HCT116 (cell line): Measurements from ENCODE around the gene FAH. TPM values are rescaled to one million over a fixed set of nuclear protein-coding genes. Genes with fewer than 3 reads are reported as not detected.

Experiments used
- ATAC-seq: fragments of 200-7000 bp; cut with Tn5 transposase; 2 replicates; pipeline ENCODE4 v1.9.1; 2020; ENCODE audit warnings: mild to moderate bottlenecking, moderate library complexity
- BruUV-seq: library from RNA; stranded (reverse); fragments of 400-500 nt; replicated peaks from 2 replicates; lab custom pipeline; 2021; lab: Mats Ljungman, UMichigan
- CTCF ChIA-PET: fragments of 300-600 bp; sonication (Branson Sonifier 250); formaldehyde crosslinking; loops from one replicate; lab custom pipeline; 2021; ENCODE audit warnings: antibody characterized with exemption; lab: Charles Lee
- POLR2A ChIA-PET: fragments of 300-600, 350-600 bp; sonication (Branson Sonifier 250); formaldehyde crosslinking; loops from one replicate; lab custom pipeline; 2021; ENCODE audit warnings: antibody characterized with exemption; lab: Charles Lee
- RAD21 ChIA-PET, 2 experiments: fragments of 300-600 bp; sonication (Branson Sonifier 250); formaldehyde crosslinking; loops; one replicate each; lab custom pipeline; 2023; ENCODE audit warnings: low total read pairs in 2 of 2; ENCODE audit not compliant: uncharacterized antibody in 2 of 2, unreplicated experiment in 2 of 2, low non-redundant PET in 1 of 2; lab: Charles Lee
- DNase-seq: peaks from one replicate; pipeline ENCODE4 v3.0.0-alpha.2; 2010; ENCODE audit warnings: low read depth, low spot score
- H2AFZ ChIP-seq: fragments of 200-600 bp; shearing (Covaris generic), sonication (generic); 2 replicates; pipeline ENCODE4 v1.6.1; 2017; ENCODE audit warnings: low read depth, mixed run types, mixed read lengths, antibody characterized with exemption, low read length; ENCODE audit not compliant: poor library complexity, severe bottlenecking
- H3K27ac ChIP-seq: 2 replicates; pipeline ENCODE4 v1.5.1; 2012; ENCODE audit warnings: low read depth, low read length
- H3K27me3 ChIP-seq: fragments of 200-600 bp; sonication (generic); 2 replicates; pipeline ENCODE4 v1.6.1; 2016; ENCODE audit warnings: mixed run types, low read length, mixed read lengths; ENCODE audit not compliant: insufficient read depth
- H3K36me3 ChIP-seq, 2 experiments: fragments of 200-500 bp in 1 of 2; fragments of 200-600 bp in 1 of 2; sonication (Bioruptor generic) in 1 of 2; sonication (generic) in 1 of 2; 2 replicates each; pipeline versions ENCODE4 v1.5.1 to v1.6.1; 2014 to 2016; ENCODE audit warnings: low read length in 2 of 2, inconsistent platforms in 1 of 2, mixed read lengths in 1 of 2, mixed run types in 1 of 2; ENCODE audit not compliant: insufficient read depth in 2 of 2, control insufficient read depth in 1 of 2
- H3K4me1 ChIP-seq, 2 experiments: fragments of 200-600 bp in 1 of 2; sonication (generic) in 1 of 2; 2 replicates each; pipeline versions ENCODE4 v1.5.1 to v1.6.1; 2012 to 2017; ENCODE audit warnings: low read length in 2 of 2, inconsistent platforms in 1 of 2, mild to moderate bottlenecking in 1 of 2, mixed read lengths in 1 of 2, mixed run types in 1 of 2, moderate library complexity in 1 of 2; ENCODE audit not compliant: insufficient read depth in 2 of 2, control insufficient read depth in 1 of 2
- H3K4me2 ChIP-seq: fragments of 200-600 bp; sonication (generic); 2 replicates; pipeline ENCODE4 v1.6.1; 2017; ENCODE audit warnings: mixed run types, low read length, mixed read lengths
- H3K4me3 ChIP-seq, 2 experiments: fragments of 200-600 bp in 1 of 2; sonication (generic) in 1 of 2; replicated peaks in 1 of 2; 2 replicates each; pipeline ENCODE4 v1.5.1; 2011 to 2016; ENCODE audit warnings: low read length in 2 of 2, control low read depth in 1 of 2, low read depth in 1 of 2, mild to moderate bottlenecking in 1 of 2, mixed read lengths in 1 of 2, mixed run types in 1 of 2
- H3K79me2 ChIP-seq: fragments of 200-600 bp; sonication (generic); 2 replicates; pipeline ENCODE4 v1.6.1; 2017; ENCODE audit warnings: mild to moderate bottlenecking, mixed run types, low read length, moderate library complexity, mixed read lengths; ENCODE audit not compliant: insufficient read depth
- H3K9ac ChIP-seq: fragments of 200-600 bp; sonication (generic); 2 replicates; pipeline ENCODE4 v1.6.1; 2016; ENCODE audit warnings: low read length, mixed read lengths
- H3K9me2 ChIP-seq: fragments of 200-600 bp; sonication (generic), shearing (Covaris generic); 2 replicates; pipeline ENCODE4 v1.6.1; 2017; ENCODE audit warnings: mixed run types, mild to moderate bottlenecking, moderate library complexity; ENCODE audit not compliant: insufficient read depth
- H3K9me3 ChIP-seq, 2 experiments: fragments of 200-500 bp in 1 of 2; fragments of 200-600 bp in 1 of 2; sonication (Bioruptor generic) in 1 of 2; sonication (generic) in 1 of 2; 2 replicates each; pipeline ENCODE4 v1.6.1; 2014 to 2017; ENCODE audit warnings: low read length in 2 of 2, mixed read lengths in 2 of 2, inconsistent platforms in 1 of 2, low read depth in 1 of 2, mild to moderate bottlenecking in 1 of 2, mixed run types in 1 of 2, moderate library complexity in 1 of 2; ENCODE audit not compliant: control insufficient read depth in 1 of 2, insufficient read depth in 1 of 2
- H4K20me1 ChIP-seq: fragments of 200-600 bp; sonication (generic), shearing (Covaris generic); 2 replicates; pipeline ENCODE4 v1.6.1; 2017; ENCODE audit warnings: mixed run types, mild to moderate bottlenecking, moderate library complexity; ENCODE audit not compliant: insufficient read depth
- ATF3 ChIP-seq: IDR thresholded peaks from 2 replicates; pipeline ENCODE4 v1.6.1; 2012
- CBX3 ChIP-seq: IDR thresholded peaks from 2 replicates; pipeline ENCODE4 v1.6.1; 2012; ENCODE audit warnings: low read depth
- CEBPB ChIP-seq: IDR thresholded peaks from 2 replicates; pipeline ENCODE4 v1.6.1; 2012; ENCODE audit warnings: low read depth
- CTCF ChIP-seq, 3 experiments: fragments of 200-600 bp in 1 of 3; sonication (generic) in 1 of 3; IDR thresholded peaks in 2 of 3; conservative IDR thresholded peaks in 1 of 3; 2 replicates each; pipeline ENCODE4 v1.5.1; 2012 to 2017; ENCODE audit warnings: low read depth in 2 of 3, low read length in 2 of 3, antibody characterized with exemption in 1 of 3, borderline replicate concordance in 1 of 3, control low read depth in 1 of 3, mild to moderate bottlenecking in 1 of 3, mixed read lengths in 1 of 3, mixed run types in 1 of 3, moderate library complexity in 1 of 3; ENCODE audit not compliant: insufficient read depth in 1 of 3
- EGR1 ChIP-seq: IDR thresholded peaks from 2 replicates; pipeline ENCODE4 v1.6.1; 2012; ENCODE audit warnings: low read depth
- EZH2 ChIP-seq: fragments of 200-600 bp; sonication (generic); IDR thresholded peaks from 2 replicates; pipeline ENCODE4 v1.6.1; 2017; ENCODE audit warnings: antibody characterized with exemption, mixed run types
- EZH2phosphoT487 ChIP-seq: fragments of 200-600 bp; IDR thresholded peaks from 2 replicates; pipeline ENCODE4 v1.6.1; 2018; ENCODE audit warnings: antibody characterized with exemption, borderline replicate concordance
- FOSL1 ChIP-seq: IDR thresholded peaks from 2 replicates; pipeline ENCODE4 v1.6.1; 2012; ENCODE audit warnings: low read depth
- JUND ChIP-seq: IDR thresholded peaks from 2 replicates; pipeline ENCODE4 v1.6.1; 2012
- POLR2A ChIP-seq: IDR thresholded peaks from 2 replicates; pipeline ENCODE4 v1.7.0; 2011; ENCODE audit warnings: borderline replicate concordance; ENCODE audit not compliant: insufficient read depth, insufficient read length; ENCODE audit errors: extremely low read depth
- POLR2AphosphoS5 ChIP-seq: IDR thresholded peaks from 2 replicates; pipeline ENCODE4 v1.6.1; 2011; ENCODE audit warnings: mild to moderate bottlenecking, low read depth, low read length, moderate library complexity
- RAD21 ChIP-seq: IDR thresholded peaks from 2 replicates; pipeline ENCODE4 v1.6.1; 2012; ENCODE audit warnings: low read depth, mild to moderate bottlenecking
- REST ChIP-seq: IDR thresholded peaks from 2 replicates; pipeline ENCODE4 v1.6.1; 2012; ENCODE audit warnings: low read depth
- SIN3A ChIP-seq: IDR thresholded peaks from 2 replicates; pipeline ENCODE4 v1.6.1; 2012; ENCODE audit warnings: low read depth
- SP1 ChIP-seq: IDR thresholded peaks from 2 replicates; pipeline ENCODE4 v1.6.1; 2012; ENCODE audit warnings: low read depth
- SRF ChIP-seq: IDR thresholded peaks from 2 replicates; pipeline ENCODE4 v1.6.1; 2012; ENCODE audit warnings: low read depth
- TCF7L2 ChIP-seq: IDR thresholded peaks from 2 replicates; pipeline ENCODE4 v1.7.0; 2011; ENCODE audit warnings: borderline replicate concordance, inconsistent platforms; ENCODE audit not compliant: insufficient read depth, insufficient read length; ENCODE audit errors: extremely low read depth
- YY1 ChIP-seq: IDR thresholded peaks from 2 replicates; pipeline ENCODE4 v1.6.1; 2011; ENCODE audit warnings: low read length, low read depth, moderate library complexity, mild to moderate bottlenecking; ENCODE audit not compliant: insufficient replicate concordance; ENCODE audit errors: extremely low read depth
- ZFX ChIP-seq: fragments of 450-650 bp; IDR thresholded peaks from 2 replicates; pipeline ENCODE4 v1.6.1; 2017
- ZNF274 ChIP-seq: fragments of 200-500 bp; sonication (Bioruptor generic); IDR thresholded peaks from 2 replicates; pipeline ENCODE4 v1.6.1; 2014; ENCODE audit warnings: mild to moderate bottlenecking, low read depth, low read length, inconsistent platforms
- intact Hi-C: fragments of 100-400 bp; cut with micrococcal nuclease; formaldehyde crosslinking; loops from 2 replicates; pipeline ENCODE4 v1.10.0; 2022
- total RNA-seq: library from RNA; stranded (reverse); gene quantifications from one replicate; pipeline ENCODE4 v1.2.1, GENCODE V29; 2021; ENCODE audit not compliant: unreplicated experiment

FAH gene
- total RNA-seq, 1 experiment from 2014 or later: 20.0 TPM

- H3K9me3 ChIP-seq: no peaks in the 10 kb centered on the region
- DNase-seq: no peak
- H3K4me2 ChIP-seq: no peak overlapping the region
- H2AFZ ChIP-seq: no peak overlapping the region
- ChIA-PET POLR2A (no interaction called here), RAD21 (no interaction called here), CTCF (interaction anchor here (0.6 kb wide), 1 partner anchor 176 kb away, joined by 5 read pairs; no protein-coding TSS in a partner anchor)
- H3K36me3 ChIP-seq: no peaks in the 10 kb centered on the region
- H4K20me1 ChIP-seq: no peaks in the 10 kb centered on the region
- H3K4me1 ChIP-seq: peaks cover 0 to 10% of the 10 kb centered on the region in 2 experiments; a peak in 2 of 4 replicates
- H3K9ac ChIP-seq: no peak overlapping the region
- H3K9me2 ChIP-seq: no peaks in the 10 kb centered on the region
- no peak overlapping the region for H3K27ac ChIP-seq
- no peaks in the 10 kb centered on the region for H3K79me2 ChIP-seq
- H3K4me3 ChIP-seq: no peak overlapping the region
- no TSS peak for BruUV-seq
- H3K27me3 ChIP-seq: no peaks in the 10 kb centered on the region
- TF ChIP-seq YY1 (no peak), POLR2A (no peak), JUND (no peak), ZNF274 (no peak), CTCF (IDR thresholded peaks at IDR 0.05 in 2 of 3, conservative IDR thresholded peaks at IDR 0.05 in 1 of 3; ENCODE audit: borderline replicate concordance in 1 of 3, insufficient read depth in 1 of 3, low read depth in 2 of 3, low read length in 2 of 3) (no peak), SIN3A (no peak), EZH2phosphoT487 (no peak), ZFX (no peak), CEBPB (no peak), RAD21 (no peak), SP1 (no peak), SRF (no peak), EGR1 (no peak), EZH2 (no peak), REST (no peak), TCF7L2 (no peak), ATF3 (no peak), FOSL1 (no peak), POLR2AphosphoS5 (no peak), CBX3 (no peak)
- no peak for ATAC-seq
- intact Hi-C loops: loop anchor here (10.0 kb wide), 3 partner anchors 282 to 582 kb away; partner anchors contain the start of gene MTHFS
Observed at GRCh38 chr15:80177156-80177555, 24.4 kb downstream of the FAH start.
